ENCODE data around the gene ERVFRD-1.

The ERVFRD-1 gene

GRCh38 chr6:11110921-11111768 lies at the start of gene ERVFRD-1:
Gene ERVFRD-1 (minus strand): TSS chr6:11111725. CDS start chr6:11105310, 6,415 bp downstream.
- DNase-seq: no peak

GRCh38 chr6:11160199-11160598 lies 48.7 kb upstream of the ERVFRD-1 start:
- DNase-seq: no peak

- DNase-seq: no peak
Measured at GRCh38 chr6:11155589-11155988, 44.1 kb upstream of the ERVFRD-1 start.

- DNase-seq: no peak
Measured at GRCh38 chr6:11153447-11153846, 41.9 kb upstream of the ERVFRD-1 start.

GRCh38 chr6:11152581-11152980 lies 41.1 kb upstream of the ERVFRD-1 start:
- DNase-seq: no peak

GRCh38 chr6:11151488-11151887 lies 40.0 kb upstream of the ERVFRD-1 start:
- DNase-seq: no peak

- DNase-seq: no peak
Measured at GRCh38 chr6:11149551-11149950, 38.0 kb upstream of the ERVFRD-1 start.

GRCh38 chr6:11146117-11146826 lies 34.7 kb upstream of the ERVFRD-1 start:
- no peak for DNase-seq

- DNase-seq: no peak
Measured at GRCh38 chr6:11144393-11144851, 32.9 kb upstream of the ERVFRD-1 start.

- DNase-seq: no peak
Measured at GRCh38 chr6:11143394-11144371, 32.2 kb upstream of the ERVFRD-1 start.

- DNase-seq: no peak
Measured at GRCh38 chr6:11142296-11143027, 30.9 kb upstream of the ERVFRD-1 start.

- no peak for DNase-seq
Measured at GRCh38 chr6:11141295-11141694, 29.8 kb upstream of the ERVFRD-1 start.

GRCh38 chr6:11140056-11140455 lies 28.5 kb upstream of the ERVFRD-1 start:
- DNase-seq: no peak

- no peak for DNase-seq
Measured at GRCh38 chr6:11139051-11139960, 27.8 kb upstream of the ERVFRD-1 start.

- DNase-seq: no peak
Measured at GRCh38 chr6:11136809-11137208, 25.3 kb upstream of the ERVFRD-1 start.

- no peak for DNase-seq
Measured at GRCh38 chr6:11133281-11133680, 21.8 kb upstream of the ERVFRD-1 start.

GRCh38 chr6:11132194-11132888 lies 20.8 kb upstream of the ERVFRD-1 start:
- DNase-seq: no peak

GRCh38 chr6:11130605-11131004 lies 19.1 kb upstream of the ERVFRD-1 start:
- no peak for DNase-seq

- DNase-seq: no peak
Measured at GRCh38 chr6:11129908-11130565, 18.5 kb upstream of the ERVFRD-1 start.

GRCh38 chr6:11128608-11129007 lies 17.1 kb upstream of the ERVFRD-1 start:
- no peak for DNase-seq
